Measurements from ENCODE around the gene CLDN6. TPM values are rescaled to one million over a fixed set of nuclear protein-coding genes. Genes with fewer than 3 reads are reported as not detected.

The CLDN6 gene
- total RNA-seq, 2 experiments from 2014 or later, result not detected

Other genes starting within 250 kb of the CLDN6 start
- gene ELOB, start 240.9 kb downstream of the CLDN6 start, total RNA-seq, result 100 to 1,000 TPM; 260 to 318 TPM
- gene PRSS33, start 230.6 kb downstream of the CLDN6 start, total RNA-seq, result not detected
- not detected for gene PRSS41, start 219.7 kb downstream of the CLDN6 start, total RNA-seq
- gene PRSS21, start 200.9 kb downstream of the CLDN6 start, total RNA-seq, result 10 to 100 TPM in 1 of 2 experiments, 1 to 10 TPM in 1; 6.0 to 10.3 TPM
- gene ZG16B, start 187.9 kb downstream of the CLDN6 start, total RNA-seq, result 1 to 10 TPM; 3.6 to 7.0 TPM
- gene PRSS22, start 160.0 kb downstream of the CLDN6 start, total RNA-seq, result not detected
- 10 to 100 TPM; 19.6 to 19.7 TPM for gene FLYWCH2, start 135.0 kb downstream of the CLDN6 start, total RNA-seq
- 10 to 100 TPM; 52.7 to 58.1 TPM for gene FLYWCH1, start 106.3 kb downstream of the CLDN6 start, total RNA-seq
- gene KREMEN2, start 53.9 kb downstream of the CLDN6 start, total RNA-seq, result under 1 TPM; 0.35 to 0.40 TPM
- gene PAQR4, start 48.8 kb downstream of the CLDN6 start, total RNA-seq, result 10 to 100 TPM; 58.7 to 62.9 TPM
- gene PKMYT1, start 37.7 kb downstream of the CLDN6 start, total RNA-seq, result 100 to 1,000 TPM; 146 to 199 TPM
- under 1 TPM; 0.09 to 0.15 TPM for gene CLDN9, start 5.3 kb downstream of the CLDN6 start, total RNA-seq
- gene TNFRSF12A, start 2.2 kb upstream of the CLDN6 start, total RNA-seq, result 1 to 10 TPM; 5.5 to 5.9 TPM
- gene HCFC1R1, start 5.8 kb upstream of the CLDN6 start, total RNA-seq, result 10 to 100 TPM; 31.8 to 34.3 TPM
- gene THOC6, start 5.9 kb upstream of the CLDN6 start, total RNA-seq, result 10 to 100 TPM; 45.6 to 51.5 TPM
- under 1 TPM in 1 of 2 experiments, not detected in 1; 0.50 TPM for gene BICDL2, start 18.8 kb upstream of the CLDN6 start, total RNA-seq
- 10 to 100 TPM; 34.0 to 88.3 TPM for gene MMP25, start 28.4 kb upstream of the CLDN6 start, total RNA-seq
- 1,000 to 10,000 TPM; 2,870 to 3,468 TPM for gene IL32, start 47.5 kb upstream of the CLDN6 start, total RNA-seq
- under 1 TPM; 0.21 to 0.23 TPM for gene ZSCAN10, start 81.1 kb upstream of the CLDN6 start, total RNA-seq
- gene ZNF205, start 94.4 kb upstream of the CLDN6 start, total RNA-seq, result not detected
- 10 to 100 TPM; 10.6 to 12.3 TPM for gene ZNF213, start 116.8 kb upstream of the CLDN6 start, total RNA-seq
- gene OR1F1, start 170.0 kb upstream of the CLDN6 start, total RNA-seq, result not detected
- 10 to 100 TPM; 12.3 to 12.9 TPM for gene ZNF200, start 217.0 kb upstream of the CLDN6 start, total RNA-seq
- gene MEFV, start 238.4 kb upstream of the CLDN6 start, total RNA-seq, result under 1 TPM; 0.07 to 0.09 TPM

All from activated CD8-positive, alpha-beta memory T cell treated with anti-CD3 and anti-CD28 coated beads, Interleukin-2, amount 10 ng/mL, durations not matched to agents 7 days and 5 days (primary cell).